GM18520 (cell line): ENCODE data around the gene CTNNA3.
"Not testable (repeated sequence)": the region's sequence is repeated elsewhere in the genome, so short reads cannot be mapped to it uniquely, and the experiment has no call there.

Experiments used
- ATAC-seq: cut with Tn5 transposase; IDR thresholded peaks from one replicate; pipeline ENCODE4 v1.9.1; 2021; ENCODE audit not compliant: unreplicated experiment

Gene CTNNA3

DNA sequence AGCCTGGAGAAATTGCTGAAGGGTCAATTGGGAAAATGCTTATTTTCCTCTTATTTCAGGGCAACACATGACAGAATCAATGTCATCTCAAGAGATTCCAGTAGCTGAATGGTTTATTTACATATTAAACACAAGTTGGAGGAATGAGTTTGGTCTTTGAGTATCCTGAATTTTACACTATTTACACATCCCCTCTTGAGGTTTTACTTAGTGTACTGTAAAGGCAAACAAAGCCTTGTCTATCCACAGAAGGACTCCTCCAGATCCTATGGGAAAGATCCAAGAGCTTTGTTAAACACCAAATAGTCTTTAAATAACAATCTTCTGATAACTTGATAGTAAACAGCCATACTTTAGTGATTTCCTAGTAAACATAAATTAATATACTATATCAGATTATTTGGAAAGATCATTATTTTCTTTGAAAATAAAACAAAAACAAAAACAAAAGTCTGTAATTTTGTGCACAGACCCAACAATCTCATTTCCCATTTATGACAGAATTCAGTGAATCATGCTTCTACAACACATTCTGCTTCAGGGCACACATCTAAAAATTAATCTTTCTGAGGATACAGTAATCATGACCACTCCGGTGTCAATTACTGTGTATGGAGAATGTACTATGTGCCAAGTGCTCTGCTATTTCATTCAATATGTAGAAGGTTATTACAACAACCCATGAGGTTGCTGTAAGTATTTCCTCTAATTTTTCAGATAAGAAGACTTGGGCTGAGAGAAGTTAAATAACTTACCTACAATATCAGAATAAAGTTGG is 1345.2 kb downstream of the CTNNA3 start:
- ATAC-seq, result no peak

GRCh38 chr10:66349726-66350125 is 1346.3 kb downstream of the CTNNA3 start:
- ATAC-seq, result no peak

DNA sequence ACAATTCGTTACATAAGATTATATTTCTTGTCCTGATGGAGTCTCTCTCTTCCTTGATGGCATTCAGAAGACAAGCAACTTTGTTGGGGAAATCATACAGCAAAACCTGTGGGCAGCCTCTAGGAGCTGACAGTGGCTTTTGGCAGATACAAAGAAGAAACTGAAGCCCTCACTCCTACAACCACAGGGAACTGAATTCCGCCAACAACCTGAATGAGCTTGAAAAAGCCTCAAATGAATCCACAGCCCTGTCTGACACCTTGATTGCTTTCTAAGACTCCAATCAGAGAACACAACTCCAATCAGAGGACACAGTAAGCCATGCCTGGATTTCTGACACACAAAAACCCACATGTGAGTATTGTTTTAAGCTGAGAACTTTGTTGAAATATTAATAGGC is 1346.9 kb downstream of the CTNNA3 start:
- no peak for ATAC-seq

DNA sequence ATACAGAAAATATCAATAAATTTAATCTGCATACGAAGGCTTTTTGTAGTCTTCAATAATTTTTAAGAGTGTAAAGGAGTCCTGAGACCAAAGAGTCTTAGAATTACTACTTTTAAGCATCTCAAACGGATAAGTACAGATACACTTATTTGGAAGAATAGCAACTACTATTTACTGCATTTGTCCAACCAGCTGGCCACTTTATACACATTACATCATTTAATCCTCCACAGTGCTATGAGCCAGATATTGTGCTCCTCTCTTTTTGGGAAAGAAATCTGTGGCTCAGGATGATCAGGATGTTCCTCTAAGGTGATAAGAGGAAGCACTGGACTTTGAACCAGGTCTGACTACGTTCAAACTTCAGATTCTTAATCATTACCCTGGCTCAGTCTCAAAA is 1358.8 kb downstream of the CTNNA3 start:
- ATAC-seq, result no peak

DNA sequence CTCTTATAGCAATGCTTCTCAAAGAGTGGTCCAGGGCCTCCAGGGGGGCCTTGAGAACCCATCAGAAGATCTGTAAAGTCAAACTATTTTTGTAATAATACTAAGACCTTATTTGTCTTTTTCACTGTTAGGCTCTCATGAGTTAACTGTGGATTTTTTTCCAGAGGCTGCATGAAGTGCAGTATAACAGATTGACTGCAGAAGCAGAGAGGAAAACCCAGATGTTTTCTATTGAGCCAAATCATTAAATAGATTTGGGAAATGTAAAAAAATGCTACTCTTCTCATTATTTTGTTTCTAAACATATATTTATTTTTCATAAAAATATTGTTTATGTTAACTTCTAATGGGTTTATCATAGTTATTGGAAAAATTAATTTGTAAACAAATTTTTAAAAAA is 1359.2 kb downstream of the CTNNA3 start:
- ATAC-seq, result no peak

GRCh38 chr10:66335753-66336152 is 1360.2 kb downstream of the CTNNA3 start:
- not testable (repeated sequence) for ATAC-seq

DNA sequence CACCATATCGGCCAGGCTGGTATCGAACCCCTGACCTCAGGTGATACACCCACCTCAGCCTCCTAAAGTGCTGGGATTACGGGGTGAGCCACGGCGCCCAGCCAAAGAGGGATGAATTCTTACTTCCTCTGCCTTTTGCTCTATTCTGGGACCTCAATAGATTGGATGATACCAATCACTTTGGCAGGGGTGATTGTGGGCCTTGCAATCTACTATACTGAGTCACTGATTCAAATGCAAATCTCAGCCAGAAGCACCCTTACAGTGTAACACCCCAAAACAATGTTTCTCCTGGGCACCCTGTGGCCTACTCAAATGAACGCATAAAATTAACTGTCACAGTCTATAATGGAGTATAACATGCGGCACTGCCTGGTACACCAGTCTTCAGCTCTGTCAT is 1366.8 kb downstream of the CTNNA3 start:
- ATAC-seq, result no peak

GRCh38 chr10:66326876-66327275 is 1369.1 kb downstream of the CTNNA3 start:
- no peak for ATAC-seq

GRCh38 chr10:66322777-66323176 is 1373.2 kb downstream of the CTNNA3 start:
- no peak for ATAC-seq

GRCh38 chr10:66321723-66322665 is 1374.0 kb downstream of the CTNNA3 start:
- ATAC-seq, result no peak

DNA sequence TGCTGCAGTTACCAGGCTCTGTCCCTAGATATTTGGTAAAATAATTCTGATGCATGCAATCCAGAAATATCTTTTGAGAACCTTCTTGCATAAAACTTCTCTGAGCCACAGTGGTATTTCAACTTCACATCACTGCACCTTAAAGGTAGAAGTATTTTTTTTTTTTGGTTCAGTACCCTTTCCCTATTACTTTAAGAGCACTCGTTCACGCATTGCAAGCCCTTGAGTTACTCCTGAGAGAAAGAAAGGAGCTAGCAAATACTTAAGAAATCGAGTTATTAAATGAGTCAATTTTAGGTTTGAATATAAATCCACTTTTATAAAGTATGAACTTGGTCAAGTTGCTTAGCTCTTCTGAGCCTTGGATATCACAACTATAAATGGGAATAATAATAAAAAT is 1377.2 kb downstream of the CTNNA3 start:
- no peak for ATAC-seq

GRCh38 chr10:66307826-66308225 is 1388.2 kb downstream of the CTNNA3 start:
- ATAC-seq, result no peak

GRCh38 chr10:66301078-66301477 is 1394.9 kb downstream of the CTNNA3 start:
- no peak for ATAC-seq

DNA sequence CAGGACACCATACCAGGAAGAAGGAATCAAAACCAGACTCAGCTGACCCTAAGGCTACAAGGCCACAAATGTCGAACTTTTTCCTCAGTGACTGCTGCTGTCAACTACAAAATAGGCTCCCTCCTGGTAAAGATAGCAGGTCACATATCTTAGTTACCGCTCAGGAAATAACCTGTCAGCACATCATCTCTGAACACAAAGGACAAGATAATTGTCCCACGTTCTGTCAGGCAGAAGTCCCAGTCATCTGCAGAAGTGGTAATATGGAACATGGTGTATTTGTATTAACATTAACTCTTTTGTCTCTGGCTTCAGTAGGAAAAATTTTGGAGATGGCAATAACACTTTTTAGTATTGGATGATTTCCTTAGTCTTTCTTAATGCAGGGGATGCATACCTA is 1400.4 kb downstream of the CTNNA3 start:
- ATAC-seq, result no peak

DNA sequence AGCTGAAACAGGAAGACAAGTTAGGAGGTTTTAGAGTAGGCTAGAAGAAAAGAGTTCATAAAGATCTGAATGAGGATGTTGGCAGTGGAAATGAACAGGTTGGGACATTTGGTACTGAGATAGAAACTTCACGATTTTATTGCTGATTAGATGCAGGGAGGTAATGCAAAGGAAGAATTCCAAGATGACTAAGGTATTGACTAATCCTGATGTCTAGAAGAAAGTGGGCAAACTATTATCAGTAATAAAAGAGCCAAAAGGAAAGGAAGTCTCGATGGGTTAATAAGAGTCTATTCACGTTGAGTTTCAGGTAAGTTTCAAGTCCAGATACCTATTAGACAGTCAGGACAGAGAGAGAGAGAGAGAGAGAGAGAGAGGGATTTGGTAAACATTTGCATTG is 1401.5 kb downstream of the CTNNA3 start:
- ATAC-seq, result no peak

- no peak for ATAC-seq
These were observed 1403.1 kb downstream of the CTNNA3 start for GRCh38 chr10:66292922-66293321.

GRCh38 chr10:66292456-66292855 is 1403.5 kb downstream of the CTNNA3 start:
- no peak for ATAC-seq

DNA sequence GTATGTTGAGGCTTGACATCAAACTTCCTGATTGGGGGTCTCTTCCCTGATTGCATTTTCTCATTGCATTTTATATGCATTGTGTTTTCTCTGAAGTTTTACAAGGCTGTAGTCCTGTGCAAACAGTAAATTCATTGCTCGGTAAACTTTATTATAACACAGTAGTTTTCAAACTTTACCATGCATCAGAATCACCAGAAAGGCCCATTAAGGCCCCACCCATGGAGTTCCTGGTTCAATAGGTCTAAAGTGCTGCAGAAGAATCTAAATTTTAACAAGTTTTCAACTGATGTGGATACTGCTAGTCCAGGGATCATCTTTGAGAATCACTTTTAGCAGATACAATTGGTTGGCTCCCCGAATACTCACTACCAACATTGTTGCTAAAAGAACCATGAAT is 1404.9 kb downstream of the CTNNA3 start:
- ATAC-seq, result no peak

- ATAC-seq, result no peak
These were observed 1411.4 kb downstream of the CTNNA3 start for GRCh38 chr10:66284621-66285020.

GRCh38 chr10:66283874-66284464 is 1412.0 kb downstream of the CTNNA3 start:
- ATAC-seq, result no peak

- ATAC-seq, result no peak
These were observed 1412.9 kb downstream of the CTNNA3 start for GRCh38 chr10:66283064-66283463.

DNA sequence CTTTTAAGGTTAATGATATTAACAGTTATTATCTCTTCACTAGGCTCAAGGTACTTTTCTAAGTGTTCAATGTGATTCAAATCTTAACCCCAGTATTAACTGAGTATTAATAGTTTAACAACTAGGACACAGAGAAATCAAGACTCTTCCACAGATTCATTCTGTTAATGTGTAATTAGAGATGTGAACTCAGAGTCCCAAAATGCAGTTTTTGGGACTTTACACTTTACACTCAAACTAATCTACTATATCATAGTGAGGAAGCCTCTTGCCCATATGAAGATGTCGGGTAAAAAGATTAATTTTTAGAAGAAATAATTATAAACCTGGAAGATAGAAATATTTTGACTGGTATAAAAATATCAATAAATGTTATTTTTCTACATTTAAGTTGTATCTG is 1414.7 kb downstream of the CTNNA3 start:
- no peak for ATAC-seq
